GM12873 (cell line): ENCODE data around the gene ARRDC3.
A peak's percentile ranks its signal among the peaks of the same experiment; 100 is the strongest.

Experiments
- CTCF ChIP-seq: IDR thresholded peaks from 2 replicates; pipeline ENCODE4 v1.5.1; 2012; ENCODE audit warnings: low read depth, mild to moderate bottlenecking, moderate library complexity, low read length, control low read depth; ENCODE audit not compliant: insufficient read depth; ENCODE audit errors: missing control alignments

ARRDC3 gene

GRCh38 chr5:91403438-91403837, 20.3 kb upstream of the ARRDC3 start:
- no peak for TF ChIP-seq CTCF

GRCh38 chr5:91401175-91401574, 18.1 kb upstream of the ARRDC3 start:
- no peak for TF ChIP-seq CTCF

DNA sequence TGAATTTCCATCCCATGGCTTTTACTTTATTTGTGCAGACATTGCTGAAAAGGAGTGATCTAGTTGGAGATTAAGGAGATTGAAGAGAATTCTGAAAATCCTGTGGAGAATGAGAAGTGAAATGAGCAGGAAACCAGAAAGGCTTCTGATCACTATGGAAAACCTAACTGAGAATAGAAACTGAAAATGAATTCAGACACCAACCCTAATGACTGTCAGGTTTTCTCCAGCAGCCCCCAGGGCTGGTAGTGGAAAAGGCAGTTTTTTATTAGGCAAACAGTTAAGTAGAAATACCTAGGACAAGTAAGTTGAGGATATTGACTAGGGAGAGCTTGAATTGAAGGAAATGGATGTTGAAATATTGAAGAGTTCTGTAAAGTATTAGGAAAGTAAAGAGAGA, 14.7 kb upstream of the ARRDC3 start:
- no peak for TF ChIP-seq CTCF

DNA sequence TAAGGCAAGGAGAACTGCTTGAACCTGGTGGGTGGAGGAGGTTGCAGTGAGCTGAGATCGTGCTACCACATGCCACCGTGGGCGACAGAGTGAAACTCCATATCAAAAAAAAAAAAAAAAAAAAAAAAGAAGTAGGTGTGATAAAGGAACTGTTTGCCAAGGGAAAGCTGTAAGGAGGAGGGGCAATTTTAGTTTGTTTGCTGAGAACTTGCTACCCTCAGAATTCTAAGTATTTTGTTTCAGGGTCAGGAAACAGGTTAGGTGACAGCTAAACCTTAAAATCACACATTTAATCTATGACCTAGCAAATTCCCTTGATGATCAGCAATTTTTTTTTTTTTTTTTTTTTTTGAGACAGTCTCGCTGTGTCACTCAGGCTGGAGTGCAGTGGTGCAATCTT, 7.2 kb upstream of the ARRDC3 start:
- TF ChIP-seq CTCF: no peak

- no peak for TF ChIP-seq CTCF
Observed at GRCh38 chr5:91388362-91388761, 5.2 kb upstream of the ARRDC3 start.

GRCh38 chr5:91386120-91386519, 3.0 kb upstream of the ARRDC3 start:
- no peak for TF ChIP-seq CTCF

- TF ChIP-seq CTCF: peak; percentile 75
Observed at GRCh38 chr5:91384671-91385430, 1.7 kb upstream of the ARRDC3 start.
